ENCODE data around the gene SRGAP3. TPM values are rescaled to one million over a fixed set of nuclear protein-coding genes. Genes with fewer than 3 reads are reported as not detected.

The SRGAP3 gene
- total and polyA plus RNA-seq, 10 of the 15 experiments (the other 5 are each of a cell fraction or from before 2014, with no cell fraction given): 0.32 to 1.7 (median 0.99) TPM

DNA sequence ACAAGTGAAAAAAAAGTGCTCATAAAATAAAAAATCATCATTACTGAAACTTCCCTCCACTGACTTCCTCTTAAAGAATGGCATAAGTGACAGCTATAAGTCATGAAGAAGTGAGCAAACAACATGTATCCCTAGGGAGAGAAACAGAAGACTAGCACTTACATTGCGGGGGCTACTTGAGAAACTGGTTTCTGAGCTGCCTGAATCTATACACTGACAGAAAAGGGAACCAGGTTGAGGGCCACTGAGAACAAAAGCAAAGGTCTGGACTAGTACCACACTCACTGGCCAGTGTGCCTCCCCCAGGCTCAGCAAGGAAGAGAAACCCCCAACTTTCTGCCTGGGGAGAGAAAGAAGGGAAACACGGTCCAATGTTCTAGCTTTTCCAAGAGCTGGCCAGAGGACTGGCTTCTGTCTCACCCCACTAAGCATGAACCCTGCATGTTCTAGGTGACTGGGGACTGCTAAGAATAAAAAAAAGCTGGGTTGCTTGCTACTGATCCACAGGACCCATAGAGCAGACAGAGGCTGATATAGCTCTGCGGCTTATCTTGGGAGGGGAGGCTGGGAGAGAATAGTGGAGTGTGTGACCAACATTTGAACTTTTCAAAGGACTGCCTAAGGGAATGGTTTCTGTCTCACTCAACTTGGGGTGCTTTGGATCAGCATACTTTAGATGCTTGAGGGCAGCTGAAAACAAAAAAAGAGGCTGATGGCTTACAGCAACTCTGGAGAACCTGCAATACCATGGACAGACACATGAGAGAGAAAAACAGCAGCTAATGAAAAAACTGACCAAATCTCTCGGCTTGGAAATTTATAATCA, 294.3 kb downstream of the SRGAP3 start (continued):
- TF ChIP-seq, protein P1, sequence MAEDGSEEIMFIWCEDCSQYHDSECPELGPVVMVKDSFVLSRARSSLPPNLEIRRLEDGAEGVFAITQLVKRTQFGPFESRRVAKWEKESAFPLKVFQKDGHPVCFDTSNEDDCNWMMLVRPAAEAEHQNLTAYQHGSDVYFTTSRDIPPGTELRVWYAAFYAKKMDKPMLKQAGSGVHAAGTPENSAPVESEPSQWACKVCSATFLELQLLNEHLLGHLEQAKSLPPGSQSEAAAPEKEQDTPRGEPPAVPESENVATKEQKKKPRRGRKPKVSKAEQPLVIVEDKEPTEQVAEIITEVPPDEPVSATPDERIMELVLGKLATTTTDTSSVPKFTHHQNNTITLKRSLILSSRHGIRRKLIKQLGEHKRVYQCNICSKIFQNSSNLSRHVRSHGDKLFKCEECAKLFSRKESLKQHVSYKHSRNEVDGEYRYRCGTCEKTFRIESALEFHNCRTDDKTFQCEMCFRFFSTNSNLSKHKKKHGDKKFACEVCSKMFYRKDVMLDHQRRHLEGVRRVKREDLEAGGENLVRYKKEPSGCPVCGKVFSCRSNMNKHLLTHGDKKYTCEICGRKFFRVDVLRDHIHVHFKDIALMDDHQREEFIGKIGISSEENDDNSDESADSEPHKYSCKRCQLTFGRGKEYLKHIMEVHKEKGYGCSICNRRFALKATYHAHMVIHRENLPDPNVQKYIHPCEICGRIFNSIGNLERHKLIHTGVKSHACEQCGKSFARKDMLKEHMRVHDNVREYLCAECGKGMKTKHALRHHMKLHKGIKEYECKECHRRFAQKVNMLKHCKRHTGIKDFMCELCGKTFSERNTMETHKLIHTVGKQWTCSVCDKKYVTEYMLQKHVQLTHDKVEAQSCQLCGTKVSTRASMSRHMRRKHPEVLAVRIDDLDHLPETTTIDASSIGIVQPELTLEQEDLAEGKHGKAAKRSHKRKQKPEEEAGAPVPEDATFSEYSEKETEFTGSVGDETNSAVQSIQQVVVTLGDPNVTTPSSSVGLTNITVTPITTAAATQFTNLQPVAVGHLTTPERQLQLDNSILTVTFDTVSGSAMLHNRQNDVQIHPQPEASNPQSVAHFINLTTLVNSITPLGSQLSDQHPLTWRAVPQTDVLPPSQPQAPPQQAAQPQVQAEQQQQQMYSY (CRISPR knock-in tag; IDR thresholded peaks at IDR 0.05): no peak
- TF ChIP-seq MEF2B (IDR thresholded peaks at IDR 0.05; ENCODE audit: partially characterized antibody, poor library complexity, severe bottlenecking): peak; percentile 95
- TF ChIP-seq FOXM1 (IDR thresholded peaks at IDR 0.05; ENCODE audit: low read depth, low read length): 0 out of 2 replicates have a peak, but pooled peaks have one; percentile 16
- no peak for TF ChIP-seq MYC (IDR thresholded peaks at IDR 0.05; ENCODE audit: insufficient read depth, insufficient read length, insufficient replicate concordance, low read length, severe bottlenecking)
- TF ChIP-seq ELK1 (IDR thresholded peaks at IDR 0.05; ENCODE audit: low read depth, low read length): no peak
- TF ChIP-seq FOS (IDR thresholded peaks at IDR 0.05; ENCODE audit: borderline replicate concordance, extremely low read depth, insufficient read length): no peak
- no peak for TF ChIP-seq ZNF207 (IDR thresholded peaks at IDR 0.05; ENCODE audit: borderline replicate concordance)
- TF ChIP-seq SUZ12 (IDR thresholded peaks at IDR 0.05; ENCODE audit: unreplicated experiment): no peak
- TF ChIP-seq JUNB (IDR thresholded peaks at IDR 0.05): no peak
- no peak for TF ChIP-seq MEF2A (IDR thresholded peaks at IDR 0.05; ENCODE audit: insufficient read depth, low read depth, low read length)
- TF ChIP-seq ATF7 (IDR thresholded peaks at IDR 0.05; ENCODE audit: low read depth): peak; percentile 68
- TF ChIP-seq SRF (IDR thresholded peaks at IDR 0.05; ENCODE audit: low read depth in 2 of 2, low read length in 2 of 2): no peak
- TF ChIP-seq ZNF24 (IDR thresholded peaks at IDR 0.05): peak; percentile 82
- TF ChIP-seq, protein P2, sequence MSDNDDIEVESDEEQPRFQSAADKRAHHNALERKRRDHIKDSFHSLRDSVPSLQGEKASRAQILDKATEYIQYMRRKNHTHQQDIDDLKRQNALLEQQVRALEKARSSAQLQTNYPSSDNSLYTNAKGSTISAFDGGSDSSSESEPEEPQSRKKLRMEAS (IDR thresholded peaks at IDR 0.05; ENCODE audit: low read depth, low read length): no peak
- no peak for TF ChIP-seq SIN3A (IDR thresholded peaks at IDR 0.05; ENCODE audit: low read depth, low read length)
- TF ChIP-seq EZH2 (IDR thresholded peaks at IDR 0.05; ENCODE audit: borderline replicate concordance, control insufficient read depth, low read depth, low read length): no peak
- no peak for TF ChIP-seq RBBP5 (conservative IDR thresholded peaks at IDR 0.05)
- TF ChIP-seq, protein P3, sequence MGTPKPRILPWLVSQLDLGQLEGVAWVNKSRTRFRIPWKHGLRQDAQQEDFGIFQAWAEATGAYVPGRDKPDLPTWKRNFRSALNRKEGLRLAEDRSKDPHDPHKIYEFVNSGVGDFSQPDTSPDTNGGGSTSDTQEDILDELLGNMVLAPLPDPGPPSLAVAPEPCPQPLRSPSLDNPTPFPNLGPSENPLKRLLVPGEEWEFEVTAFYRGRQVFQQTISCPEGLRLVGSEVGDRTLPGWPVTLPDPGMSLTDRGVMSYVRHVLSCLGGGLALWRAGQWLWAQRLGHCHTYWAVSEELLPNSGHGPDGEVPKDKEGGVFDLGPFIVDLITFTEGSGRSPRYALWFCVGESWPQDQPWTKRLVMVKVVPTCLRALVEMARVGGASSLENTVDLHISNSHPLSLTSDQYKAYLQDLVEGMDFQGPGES (IDR thresholded peaks at IDR 0.05): no peak
- peak; percentile 74; the same call in 1 of the 2 replicates for TF ChIP-seq SPI1 (IDR thresholded peaks at IDR 0.05; ENCODE audit: borderline replicate concordance, insufficient read depth, low read depth, low read length)
- peak; percentile 6; the same call in 1 of the 2 replicates for TF ChIP-seq USF2 (IDR thresholded peaks at IDR 0.05; ENCODE audit: borderline replicate concordance, low read depth, low read length)
- no peak for TF ChIP-seq SREBF1 (IDR thresholded peaks at IDR 0.05; ENCODE audit: low read length)
- no peak for TF ChIP-seq NR2C2 (IDR thresholded peaks at IDR 0.05; ENCODE audit: borderline replicate concordance, control insufficient read depth, insufficient read length, low read depth)
